ENCODE results near the gene THUMPD3.

Gene THUMPD3, protein sequence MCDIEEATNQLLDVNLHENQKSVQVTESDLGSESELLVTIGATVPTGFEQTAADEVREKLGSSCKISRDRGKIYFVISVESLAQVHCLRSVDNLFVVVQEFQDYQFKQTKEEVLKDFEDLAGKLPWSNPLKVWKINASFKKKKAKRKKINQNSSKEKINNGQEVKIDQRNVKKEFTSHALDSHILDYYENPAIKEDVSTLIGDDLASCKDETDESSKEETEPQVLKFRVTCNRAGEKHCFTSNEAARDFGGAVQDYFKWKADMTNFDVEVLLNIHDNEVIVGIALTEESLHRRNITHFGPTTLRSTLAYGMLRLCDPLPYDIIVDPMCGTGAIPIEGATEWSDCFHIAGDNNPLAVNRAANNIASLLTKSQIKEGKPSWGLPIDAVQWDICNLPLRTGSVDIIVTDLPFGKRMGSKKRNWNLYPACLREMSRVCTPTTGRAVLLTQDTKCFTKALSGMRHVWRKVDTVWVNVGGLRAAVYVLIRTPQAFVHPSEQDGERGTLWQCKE

DNA sequence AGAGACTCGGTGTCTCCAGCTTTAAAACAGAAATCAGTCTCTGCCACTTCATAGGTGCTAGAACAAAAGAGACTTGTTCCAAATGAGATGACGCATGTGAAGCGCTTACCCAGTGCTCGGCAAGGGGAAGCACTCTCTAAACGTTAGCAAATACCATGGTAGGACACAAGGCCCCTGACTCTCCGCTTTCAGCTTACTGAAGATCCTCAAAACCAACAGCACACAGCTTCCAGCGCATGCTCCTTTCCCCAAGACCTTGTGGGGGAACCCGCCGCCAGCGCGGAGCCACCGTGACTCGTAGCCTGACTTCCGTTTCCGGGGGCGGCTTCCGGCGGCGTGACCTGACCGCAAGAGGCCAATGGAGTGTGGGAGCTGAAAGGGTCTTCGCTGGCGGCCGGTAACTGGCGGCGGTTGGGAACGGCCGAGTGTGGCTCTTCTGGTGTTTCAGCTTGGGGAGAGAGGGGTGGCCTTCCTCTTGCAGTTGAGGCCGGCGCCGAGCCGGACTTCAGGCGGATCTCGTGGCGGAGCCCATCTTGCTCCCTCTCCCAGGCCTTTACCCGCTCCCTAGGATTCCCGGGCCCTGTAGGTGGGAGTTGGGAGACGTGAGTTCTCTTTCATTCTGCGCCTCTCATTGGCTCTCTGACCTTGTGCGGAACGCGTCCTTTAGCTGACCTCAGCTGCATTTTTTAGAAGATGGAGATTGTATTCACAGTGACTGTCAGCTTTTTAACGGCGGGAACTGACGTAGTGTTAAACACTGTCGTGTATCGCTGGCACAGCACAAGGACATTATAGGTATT is at the start of gene THUMPD3:
Gene THUMPD3, plus strand, starts transcription at position 324 of the 800 bp plus-strand sequence. CDS start 2,015 bp downstream, outside the sequence.
- peak; percentile 93 for DNase-seq (ENCODE audit: low read depth, low spot score)

DNA sequence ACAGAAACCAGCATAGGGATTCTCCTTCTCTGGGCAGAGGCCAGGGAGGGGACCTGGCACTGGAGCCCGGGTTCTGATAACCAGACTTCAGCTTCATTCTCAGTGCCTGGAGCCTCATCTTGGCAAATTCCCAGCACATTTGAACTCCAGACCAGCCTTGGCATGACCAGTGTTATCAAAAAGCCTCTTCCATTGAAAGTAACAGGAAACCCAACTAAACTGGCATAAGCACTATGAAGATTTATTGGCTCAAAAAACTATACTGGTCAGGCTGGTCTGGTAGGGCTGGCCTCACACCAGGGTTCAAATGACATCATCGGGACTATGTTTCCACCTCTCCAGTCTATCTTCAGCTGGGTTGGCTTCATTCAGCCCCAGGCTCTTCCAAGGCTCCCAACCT is 48.1 kb upstream of the THUMPD3 start:
- DNase-seq (ENCODE audit: low read depth, low spot score), result no peak

DNA sequence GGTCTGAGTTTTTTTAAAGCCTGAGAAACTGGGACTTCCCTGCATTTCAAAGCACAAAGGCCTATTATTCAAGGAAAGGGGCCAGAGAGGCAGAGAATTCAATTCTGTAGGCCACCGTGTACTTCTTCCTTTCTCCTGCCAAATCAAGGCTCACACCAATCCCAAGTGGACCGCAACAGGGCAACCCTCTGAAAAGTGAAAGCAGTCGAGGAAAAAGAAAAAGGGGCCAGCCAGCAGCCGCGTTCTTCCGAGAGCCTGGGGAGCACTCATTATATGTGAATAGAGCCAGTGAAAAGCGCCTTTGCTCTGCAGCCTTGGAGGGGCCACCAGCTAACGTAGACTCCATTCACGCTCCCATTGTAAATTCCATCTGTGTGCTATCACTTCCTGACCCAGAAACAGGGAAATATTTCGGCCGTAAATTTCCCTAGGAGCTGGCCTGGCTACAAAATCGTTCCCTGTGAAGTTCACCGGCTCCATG is 45.9 kb upstream of the THUMPD3 start:
- no peak for DNase-seq (ENCODE audit: low read depth, low spot score)

DNA sequence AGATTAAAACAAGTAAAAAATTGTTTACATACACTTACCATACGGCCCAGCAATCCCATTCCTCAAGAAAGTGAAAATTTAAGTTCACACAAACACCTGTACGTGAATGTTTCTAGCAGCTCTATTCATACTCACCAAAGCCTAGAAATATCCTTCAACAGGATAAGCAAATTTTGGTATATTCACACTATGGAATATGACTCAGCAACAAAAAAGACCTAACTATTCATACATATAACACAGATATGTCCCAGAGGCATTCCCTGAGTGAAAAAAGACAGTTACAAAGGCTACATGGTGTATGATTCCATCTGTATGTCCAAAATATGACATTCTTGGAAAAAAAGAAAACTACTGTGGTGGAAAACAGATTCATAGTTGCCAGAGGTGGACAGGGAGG is 40.1 kb upstream of the THUMPD3 start:
- no peak for DNase-seq (ENCODE audit: low read depth, low spot score)

DNA sequence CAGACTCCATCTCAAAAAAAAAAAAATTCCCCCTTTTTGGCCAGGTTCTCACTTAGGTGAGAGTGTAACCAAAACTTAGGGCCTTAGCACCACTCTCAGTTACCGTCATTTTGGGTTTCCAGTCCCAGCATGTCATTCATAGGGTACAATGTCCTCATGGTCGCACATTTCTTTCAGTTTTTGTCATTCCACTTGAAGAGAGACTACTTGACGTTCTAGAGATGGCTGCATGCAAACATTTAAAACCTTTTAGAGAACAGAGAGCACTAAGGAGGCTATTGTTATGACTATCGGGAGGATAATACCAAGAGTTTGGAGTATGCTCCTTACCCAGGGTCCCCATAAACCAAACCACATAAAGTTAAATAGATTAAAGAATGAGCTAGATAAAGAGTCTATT is 37.9 kb upstream of the THUMPD3 start:
- no peak for DNase-seq (ENCODE audit: low read depth, low spot score)

DNA sequence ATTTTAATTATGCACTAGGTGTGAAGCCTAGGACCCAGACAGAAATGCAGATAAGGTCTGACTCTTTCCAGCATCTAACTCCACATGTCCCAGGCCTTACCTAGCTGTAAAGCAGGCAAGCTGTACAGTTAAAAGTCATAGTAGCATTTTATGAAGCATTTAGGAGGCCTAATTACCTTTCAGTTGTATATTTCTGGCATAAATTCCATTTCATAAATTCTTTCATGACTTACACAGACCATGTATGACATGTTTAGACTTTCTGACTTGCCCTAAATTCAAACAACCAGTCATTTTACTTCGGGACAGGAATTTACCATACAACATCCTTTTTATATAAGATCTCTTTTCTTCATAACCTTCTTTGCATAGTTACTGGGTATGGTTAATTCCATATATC is 35.3 kb upstream of the THUMPD3 start:
- DNase-seq (ENCODE audit: low read depth, low spot score), result no peak

DNA sequence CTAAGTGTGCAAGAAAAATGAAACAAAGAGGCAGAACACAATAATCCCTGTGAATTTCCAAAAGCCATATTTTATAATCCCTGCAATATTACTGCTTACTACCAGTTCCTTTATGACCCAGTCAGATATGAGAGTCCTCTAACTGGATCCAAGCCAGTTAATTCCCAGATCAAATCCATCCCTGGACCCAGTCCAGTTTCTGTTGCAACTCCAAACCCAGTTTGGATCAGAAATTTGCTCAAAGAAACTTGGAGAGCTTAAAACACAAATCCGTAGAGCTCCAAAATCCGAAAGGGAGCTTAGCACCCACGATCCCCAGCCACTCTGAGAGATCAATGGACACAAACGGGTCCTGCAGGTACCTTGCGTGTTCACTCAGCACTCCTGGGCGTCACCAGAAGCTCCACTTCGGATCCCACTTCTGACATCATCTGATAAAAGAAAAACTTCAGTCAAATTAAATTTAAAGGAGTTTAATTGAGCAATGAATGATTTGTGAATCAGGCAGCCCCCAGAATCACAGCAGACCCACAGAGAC is 32.6 kb upstream of the THUMPD3 start:
- DNase-seq (ENCODE audit: low read depth, low spot score), result no peak

DNA sequence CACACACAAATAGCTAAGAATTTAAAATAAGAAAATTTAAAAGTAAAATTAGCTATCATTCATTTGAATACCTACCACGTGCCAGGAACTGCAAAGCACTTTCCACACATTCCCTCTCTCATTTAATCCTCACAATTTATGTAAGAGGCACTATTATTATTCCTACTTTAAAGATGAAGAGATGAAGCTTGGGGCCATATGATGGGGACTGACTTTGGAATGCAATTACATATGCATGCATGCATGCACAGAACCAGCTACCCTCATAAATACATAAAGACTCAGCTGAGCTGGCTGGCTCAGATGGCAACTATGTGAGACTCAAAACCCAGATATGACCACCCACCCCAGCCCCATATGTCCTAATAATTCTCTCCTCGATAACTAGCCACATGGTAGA is 31.7 kb upstream of the THUMPD3 start:
- no peak for DNase-seq (ENCODE audit: low read depth, low spot score)

DNA sequence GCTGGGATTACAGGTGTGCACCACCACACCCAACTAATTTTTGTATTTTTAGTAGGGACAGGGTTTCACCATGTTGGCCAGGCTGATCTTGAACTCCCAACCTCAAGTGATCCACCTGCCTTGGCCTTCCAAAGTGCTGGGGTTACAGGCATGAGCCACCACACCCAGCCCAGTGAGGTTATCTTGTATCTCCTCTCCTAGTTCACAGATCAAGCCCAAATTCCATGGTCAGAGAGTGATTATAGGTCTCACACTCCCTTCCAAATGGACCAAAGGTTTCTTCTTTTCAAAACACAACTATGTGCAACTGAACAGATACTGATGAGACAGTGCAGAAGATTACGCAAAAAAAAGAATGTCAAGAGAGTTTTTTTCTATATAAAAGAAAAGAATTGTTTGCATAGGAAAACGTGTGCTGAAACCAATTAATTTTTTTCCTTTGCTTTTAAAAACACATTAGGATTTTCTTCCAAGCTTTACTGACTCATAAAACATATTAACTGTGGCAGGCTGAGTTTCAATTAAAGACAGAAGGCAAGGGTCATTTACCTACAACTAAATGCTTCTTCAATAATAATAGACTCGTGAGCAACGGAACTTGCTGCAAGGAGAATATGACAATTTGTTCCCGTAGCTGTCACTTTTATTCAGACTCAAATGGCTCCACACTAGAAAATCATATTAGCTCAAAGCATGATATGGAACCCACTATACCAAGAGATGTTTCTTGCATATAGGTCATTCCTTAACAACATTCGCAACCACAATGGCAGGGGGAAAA is 30.4 kb upstream of the THUMPD3 start:
- no peak for DNase-seq (ENCODE audit: low read depth, low spot score)

DNA sequence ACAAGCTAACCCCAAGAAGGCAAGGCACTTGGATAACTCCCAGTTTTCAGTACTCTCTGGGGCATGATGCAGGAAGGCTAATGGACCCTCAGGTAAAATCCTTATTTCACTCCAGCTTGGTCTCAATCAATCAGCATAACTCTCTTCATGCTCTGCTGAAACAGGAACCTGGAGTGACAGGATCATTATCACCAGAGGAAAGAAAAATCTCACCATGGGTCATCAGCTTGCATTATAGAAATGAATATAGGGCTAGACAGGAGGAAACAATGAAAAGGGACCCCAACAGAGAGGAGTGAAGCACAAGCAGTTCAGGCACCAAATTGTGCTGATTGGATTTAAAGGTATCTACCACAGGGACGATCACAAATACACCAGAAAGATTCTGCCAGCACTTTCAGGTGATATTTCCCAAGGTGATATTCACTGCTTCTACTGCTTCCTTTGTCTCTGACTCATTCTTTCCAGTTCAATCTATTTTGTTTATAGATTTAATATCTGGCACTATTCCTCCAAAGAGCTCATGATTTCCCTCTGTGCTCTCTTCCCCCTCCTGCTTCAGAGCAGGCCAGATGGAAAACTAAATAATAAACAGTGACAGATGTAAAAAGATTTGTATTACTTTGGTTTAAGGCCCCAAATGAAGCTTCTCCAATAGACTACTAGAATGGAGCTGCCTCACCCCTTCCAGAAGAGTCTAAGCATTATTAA is 22.9 kb upstream of the THUMPD3 start:
- no peak for DNase-seq (ENCODE audit: low read depth, low spot score)

DNA sequence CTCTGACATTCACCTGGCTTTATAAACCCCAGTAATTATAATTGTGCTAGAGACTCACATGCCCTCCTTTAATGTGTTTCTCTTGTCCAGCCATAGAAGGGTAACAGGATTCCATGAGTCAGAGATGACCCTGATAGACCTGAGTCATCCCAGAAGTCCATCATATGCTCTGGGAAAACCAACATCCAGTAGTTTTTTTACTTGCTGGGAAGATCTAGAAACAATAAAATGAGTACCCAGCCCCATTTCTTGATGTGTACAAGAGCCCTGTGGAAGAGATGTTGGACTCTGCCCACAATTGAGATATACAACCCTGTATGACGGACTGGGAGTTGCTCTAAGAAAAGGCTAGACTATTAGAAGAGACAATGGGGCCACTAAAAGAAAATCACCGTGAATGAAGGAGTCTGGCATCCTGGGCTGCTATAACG is 22.4 kb upstream of the THUMPD3 start:
- no peak for DNase-seq (ENCODE audit: low read depth, low spot score)

DNA sequence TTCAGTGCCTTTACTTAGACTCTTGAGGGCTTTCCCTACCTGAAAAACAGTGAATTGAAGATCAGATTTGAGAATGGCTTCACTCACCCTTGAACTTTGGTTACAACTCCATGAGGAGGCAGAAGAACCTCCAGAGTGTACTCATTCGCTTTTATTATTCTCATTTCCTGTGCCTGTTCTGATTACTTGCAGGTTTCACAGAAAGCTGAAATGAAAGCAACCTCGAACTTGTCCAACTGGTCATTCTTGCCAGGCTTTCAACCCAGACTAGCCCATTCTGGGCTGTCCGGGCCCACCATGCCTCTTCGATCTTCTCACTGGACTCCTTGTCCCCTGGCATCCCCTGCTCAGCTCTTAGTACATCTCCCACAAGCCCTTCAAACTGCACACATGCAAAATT is 20.2 kb upstream of the THUMPD3 start:
- no peak for DNase-seq (ENCODE audit: low read depth, low spot score)

DNA sequence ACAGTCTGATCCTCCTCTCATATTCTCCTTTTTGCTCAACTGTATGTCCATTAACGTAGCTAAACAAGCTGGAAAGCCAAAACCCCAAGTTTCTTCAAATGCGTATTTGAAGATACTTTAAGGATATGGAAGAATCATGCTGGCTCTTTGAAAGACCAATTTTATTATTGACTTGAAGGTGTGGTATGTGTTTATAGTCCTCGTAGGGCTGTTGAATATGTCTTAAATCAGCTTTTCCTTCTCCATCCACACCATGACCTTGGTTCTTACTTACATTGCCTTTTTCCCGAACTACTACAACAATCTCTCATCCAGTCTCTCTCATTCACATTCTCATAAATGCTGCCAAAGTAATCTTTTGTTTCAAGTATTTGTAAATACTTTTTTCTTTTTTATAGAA is 19.7 kb upstream of the THUMPD3 start:
- DNase-seq (ENCODE audit: low read depth, low spot score), result no peak

DNA sequence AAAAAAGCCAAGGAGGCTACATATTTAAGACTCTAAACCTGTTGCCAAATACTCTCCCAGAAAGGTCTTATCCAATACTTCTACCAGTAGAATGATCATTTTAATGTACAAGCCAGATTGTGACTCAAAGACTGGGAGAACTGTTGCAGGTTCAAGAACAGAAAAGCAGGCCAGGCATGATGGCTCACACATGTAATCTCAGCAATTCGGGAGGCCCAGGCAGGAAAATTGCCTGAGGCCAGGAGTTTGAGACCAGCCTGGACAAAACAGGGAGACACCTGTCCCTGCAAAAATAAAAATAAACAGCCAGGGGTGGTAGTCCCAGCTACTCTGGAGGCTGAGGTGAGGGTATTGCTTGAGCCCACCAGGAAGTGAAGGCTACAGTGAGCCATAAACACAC is 17.8 kb upstream of the THUMPD3 start:
- DNase-seq (ENCODE audit: low read depth, low spot score), result no peak

DNA sequence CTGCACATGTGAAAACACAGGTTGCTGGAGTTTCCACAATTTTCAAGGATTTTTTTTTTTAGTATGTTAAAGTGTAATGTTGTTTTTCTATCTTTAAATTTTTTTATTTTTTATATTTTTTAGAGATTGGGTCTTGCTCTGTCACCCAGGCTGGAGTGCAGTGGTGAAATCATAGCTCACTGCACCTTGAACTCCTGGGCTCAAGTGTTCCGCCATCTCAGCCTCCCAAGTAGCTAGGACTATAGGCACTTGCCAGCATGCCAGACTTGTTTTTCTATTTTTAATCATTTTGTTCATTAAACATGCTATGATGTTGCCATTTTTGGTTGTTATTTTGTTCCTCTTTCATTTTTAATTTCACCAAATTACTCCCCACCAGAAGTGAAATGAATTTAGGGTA is 16.7 kb upstream of the THUMPD3 start:
- DNase-seq (ENCODE audit: low read depth, low spot score), result no peak

DNA sequence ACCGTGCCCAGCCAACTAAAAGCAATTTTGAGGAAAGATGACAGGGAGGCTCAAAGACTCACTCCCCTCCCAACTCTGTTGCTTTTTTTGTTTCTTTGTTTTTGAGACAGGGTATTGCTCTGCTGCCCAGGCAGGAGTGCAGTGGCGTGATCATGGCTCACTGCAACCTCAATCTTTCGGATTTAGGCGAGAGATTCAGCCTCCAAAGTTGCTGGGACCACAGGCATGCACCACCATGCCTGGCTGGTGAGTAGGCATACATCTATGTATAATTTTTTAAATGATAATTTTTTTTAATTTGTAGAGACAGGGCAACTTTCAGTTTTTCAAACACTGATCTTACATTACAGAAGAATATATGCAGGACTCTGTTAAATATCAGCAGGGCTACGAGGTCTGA is 15.8 kb upstream of the THUMPD3 start:
- DNase-seq (ENCODE audit: low read depth, low spot score), result no peak

DNA sequence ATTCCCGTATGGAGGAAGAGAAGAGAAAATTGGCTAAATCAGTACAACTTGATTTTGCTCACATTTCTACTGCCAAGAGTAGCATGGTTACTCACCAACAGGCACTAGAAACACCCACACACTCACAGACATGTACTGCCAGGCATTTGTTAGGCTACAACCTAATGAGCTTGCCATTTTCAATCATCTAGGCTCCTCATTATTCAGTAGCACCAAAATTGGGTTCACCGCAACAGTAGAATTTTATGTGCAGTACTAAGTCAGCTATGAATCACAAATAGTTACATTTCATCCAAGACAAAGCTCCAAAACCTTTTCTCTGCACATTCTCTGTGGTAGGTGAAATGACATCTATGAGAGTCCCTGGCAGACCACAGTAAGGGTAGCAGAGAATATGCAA is 15.0 kb upstream of the THUMPD3 start:
- DNase-seq (ENCODE audit: low read depth, low spot score), result no peak

DNA sequence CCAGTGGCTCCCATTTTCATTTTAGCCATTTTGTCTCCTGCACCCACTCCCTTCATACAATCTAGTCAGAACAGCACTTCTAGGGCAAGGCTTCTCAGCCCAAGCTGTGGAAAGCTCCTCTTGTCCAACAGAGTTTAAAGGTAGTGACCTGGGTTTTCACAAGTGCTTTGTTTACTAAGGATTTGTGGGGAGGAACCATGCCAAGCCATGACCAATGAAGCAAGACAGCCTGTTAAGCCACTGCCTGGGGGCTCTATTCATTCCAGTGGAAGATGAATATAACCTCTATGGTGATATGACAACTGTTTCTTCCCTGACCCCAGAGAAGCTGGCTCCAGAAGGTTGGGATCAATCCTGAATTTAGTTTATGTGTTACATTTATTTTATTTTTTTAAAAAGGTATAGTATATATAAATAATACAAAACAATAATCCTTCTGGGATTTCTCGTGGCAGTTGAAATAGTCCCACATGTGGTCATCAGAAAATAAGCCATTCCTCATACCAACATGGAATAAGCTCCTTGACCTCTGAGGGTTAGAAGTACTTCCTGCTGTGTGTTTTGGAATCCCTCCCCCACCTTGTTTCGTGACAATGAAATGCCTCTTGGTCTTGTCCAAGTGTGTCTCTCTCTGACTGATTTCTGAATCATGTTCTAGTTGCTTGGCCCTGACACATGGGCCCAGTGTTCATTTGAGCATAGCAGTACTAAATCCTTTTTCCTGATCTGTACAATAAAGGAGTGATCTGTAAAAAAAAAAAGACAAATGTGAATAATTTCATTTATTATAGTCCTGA is 13.3 kb upstream of the THUMPD3 start:
- no peak for DNase-seq (ENCODE audit: low read depth, low spot score)

DNA sequence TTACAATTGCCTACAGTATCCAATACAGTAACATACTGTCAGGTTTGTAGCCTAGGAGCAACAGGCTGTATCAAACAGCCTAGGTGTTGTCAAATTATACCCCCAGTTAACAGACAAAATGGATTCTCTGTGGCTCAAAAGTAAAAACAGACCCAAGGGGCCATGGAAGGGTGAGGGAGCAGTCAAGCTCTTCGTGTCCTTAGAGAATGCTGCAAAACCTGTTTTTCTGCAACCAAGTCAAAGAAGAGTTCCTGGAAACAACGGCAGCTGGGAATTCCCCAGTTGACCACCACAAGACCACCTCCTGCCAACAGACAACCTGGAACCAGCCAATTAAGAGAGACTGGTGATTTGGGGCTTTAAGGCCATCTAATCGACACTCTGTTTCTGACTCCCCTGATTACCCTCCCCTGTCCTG is 11.1 kb upstream of the THUMPD3 start:
- DNase-seq (ENCODE audit: low read depth, low spot score), result no peak
